ENCODE data around the gene TAF12.
"Not testable (repeated sequence)": the region's sequence is repeated elsewhere in the genome, so short reads cannot be mapped to it uniquely, and the experiment has no call there.

The TAF12 gene

DNA sequence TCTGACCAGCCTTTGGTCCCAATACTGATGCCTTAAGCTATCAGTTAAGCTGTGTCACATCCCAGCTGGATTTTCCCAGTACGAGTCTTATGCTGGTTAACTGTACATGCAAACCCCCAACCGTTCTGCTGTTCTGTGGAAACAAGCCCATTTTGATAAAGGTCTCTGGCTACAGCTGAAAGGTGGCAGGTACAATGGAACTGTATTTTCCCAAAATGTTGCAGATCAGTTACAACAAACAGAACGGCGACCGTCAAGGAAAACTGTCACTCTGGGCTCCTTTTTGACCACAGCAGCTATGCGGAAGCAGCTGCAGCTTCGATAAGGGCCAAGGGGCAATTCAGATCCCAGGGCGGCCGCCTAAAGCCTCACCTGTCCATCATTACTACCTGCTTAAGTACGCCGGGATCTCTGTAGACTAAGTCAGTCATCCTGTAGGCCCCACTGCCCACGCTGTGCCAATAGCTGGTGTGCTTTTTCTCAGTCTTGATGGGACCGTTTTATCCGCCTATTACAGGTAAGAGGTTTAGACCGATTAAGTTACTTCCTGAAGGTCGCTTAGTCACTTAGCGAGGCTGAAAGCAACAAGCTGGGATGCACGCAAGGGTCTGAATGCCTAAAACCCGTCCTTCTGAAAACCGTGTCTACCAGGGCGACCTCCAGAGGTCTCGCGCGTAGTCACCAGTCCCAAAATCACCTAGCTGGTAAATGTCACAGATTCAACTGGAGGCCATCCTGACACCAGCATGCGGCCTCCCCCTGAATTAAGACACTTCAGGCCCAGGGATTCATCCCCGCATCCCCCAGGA is 61.9 kb downstream of the TAF12 start:
- DNase-seq: peak; percentile 51 to 85 (median 71)

DNA sequence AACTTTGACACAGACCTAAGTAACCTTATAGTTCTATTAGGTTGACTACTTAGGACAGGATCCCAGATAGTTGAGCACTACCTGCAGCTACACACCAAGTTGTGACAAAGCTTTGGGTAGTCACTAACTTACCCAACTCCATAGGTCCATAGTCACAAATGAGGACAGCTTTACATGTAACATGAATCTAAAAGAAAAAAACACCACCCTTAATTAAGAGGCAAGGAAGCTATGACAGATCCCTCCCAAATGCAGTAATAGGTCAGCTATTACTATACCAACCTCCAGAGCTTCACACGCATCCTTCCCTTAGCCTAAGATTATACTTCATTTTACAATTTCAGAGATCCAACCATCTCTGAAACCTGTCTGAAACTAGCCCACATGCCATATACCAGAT is 63.5 kb downstream of the TAF12 start:
- no peak for DNase-seq

DNA sequence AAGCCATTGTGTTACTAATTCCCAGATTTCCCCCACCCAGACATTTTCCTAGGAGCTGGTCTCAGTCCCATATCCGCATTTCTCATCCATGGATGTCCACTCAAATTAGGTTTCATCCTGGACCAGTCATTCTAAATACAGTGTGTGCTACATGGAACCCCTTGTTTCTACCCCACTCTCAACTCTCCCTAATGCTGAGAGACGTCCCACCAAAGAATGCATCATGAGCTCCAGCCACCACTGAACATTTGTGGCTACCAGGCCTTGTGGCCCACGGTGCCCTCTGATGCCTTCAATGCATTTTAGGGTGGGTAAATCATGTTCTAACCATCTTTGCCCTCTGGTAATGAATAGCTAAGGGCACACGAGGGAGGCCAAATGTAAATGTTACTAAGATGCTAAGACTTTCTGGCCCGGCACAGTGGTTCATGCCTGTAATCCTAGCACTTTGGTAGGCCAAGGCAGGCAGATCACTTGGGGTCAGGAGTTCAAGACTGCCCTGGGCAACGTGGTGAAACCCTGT is 64.1 kb downstream of the TAF12 start:
- no peak for DNase-seq

- no peak for DNase-seq
Measured at GRCh38 chr1:28577738-28578536, 64.9 kb downstream of the TAF12 start.

DNA sequence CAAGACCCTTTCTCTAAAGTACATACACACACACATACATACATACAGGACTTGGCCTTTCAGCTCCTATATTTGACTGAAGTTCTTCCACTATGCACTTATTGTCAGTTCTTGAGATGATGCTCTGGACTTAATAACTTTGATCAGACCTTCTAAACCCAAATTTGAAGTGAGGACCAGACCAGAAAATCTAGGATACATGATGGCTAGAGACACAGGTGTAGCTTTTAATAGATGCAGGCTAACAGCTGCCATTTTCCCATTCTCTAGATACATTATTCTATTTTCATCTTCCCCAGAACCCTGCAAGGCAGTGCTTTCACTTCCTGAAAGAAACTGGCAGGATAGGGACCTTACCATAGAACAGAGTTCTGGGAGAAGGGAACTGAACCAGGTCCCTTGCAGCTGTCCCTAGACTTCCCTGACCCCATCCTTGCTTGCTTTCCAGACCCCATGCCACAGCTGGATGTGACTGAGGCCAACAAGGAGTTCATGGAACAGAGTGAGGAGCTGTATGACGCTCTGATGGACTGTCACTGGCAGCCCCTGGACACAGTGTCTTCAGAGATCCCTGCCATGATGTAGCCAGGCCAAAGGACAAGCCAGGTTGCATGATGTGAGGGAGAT is 65.7 kb downstream of the TAF12 start:
- DNase-seq: peak in 1 of 3 experiments; percentile 17

- DNase-seq: no peak
Measured at GRCh38 chr1:28573564-28573963, 69.3 kb downstream of the TAF12 start.

DNA sequence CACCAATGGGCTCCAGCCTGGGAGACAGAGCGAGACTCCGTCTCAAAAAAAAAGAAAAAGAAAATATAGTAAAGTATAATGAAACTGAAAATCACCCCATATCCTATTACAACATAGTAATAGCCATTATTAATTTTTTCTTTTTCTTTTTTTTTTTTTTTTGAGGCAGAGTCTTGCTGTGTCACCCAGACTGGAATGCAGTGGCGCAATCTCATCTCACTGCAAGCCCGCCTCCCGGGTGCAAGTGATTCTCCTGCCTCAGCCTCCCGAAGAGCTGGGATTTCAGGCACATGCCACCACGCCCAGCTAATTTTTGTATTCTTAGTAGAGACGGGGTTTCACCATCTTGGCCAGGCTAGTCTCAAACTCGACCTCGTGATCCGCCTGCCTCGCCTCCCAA is 70.0 kb downstream of the TAF12 start:
- DNase-seq: not testable (repeated sequence)

DNA sequence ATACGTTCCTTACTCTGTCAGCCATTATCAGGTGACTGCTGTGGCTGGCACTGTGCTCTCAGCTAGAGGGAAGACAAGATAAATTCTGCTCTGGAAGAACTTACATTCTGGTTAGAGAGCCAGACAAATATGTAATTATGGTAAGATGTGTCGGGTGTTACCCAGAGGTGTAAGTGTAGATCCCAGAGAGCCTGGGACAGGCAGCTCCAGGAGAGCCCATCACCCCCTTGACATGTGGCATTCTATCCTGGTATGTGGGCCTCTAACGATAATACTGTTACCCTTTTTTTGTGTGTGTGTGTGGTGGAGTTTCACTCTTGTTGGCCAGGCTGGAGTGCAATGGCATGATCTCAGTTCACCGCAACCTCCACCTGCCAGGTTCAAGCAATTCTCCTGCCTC is 71.0 kb downstream of the TAF12 start:
- no peak for DNase-seq

DNA sequence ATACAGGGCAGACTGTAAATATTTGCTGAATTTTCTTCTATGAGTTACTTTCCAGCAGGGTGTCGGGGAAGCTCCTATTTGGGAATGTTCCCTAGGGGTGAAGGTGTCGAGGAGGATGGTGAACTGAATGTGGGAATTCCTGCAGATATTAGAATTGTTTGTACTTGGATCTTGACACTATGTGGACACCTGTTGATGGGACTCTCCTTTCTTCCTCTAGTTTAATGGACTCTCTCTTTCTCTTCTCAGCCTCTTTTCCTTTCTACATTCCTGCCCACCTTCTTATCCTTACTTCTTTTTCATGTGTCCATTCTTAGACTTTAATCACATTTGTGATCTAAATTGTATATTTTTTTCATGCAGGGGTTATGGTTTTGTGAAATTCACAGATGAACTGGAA is 75.9 kb downstream of the TAF12 start:
- no peak for DNase-seq

- DNase-seq: no peak
Measured at GRCh38 chr1:28565726-28566125, 77.1 kb downstream of the TAF12 start.

GRCh38 chr1:28565040-28565439 is 77.8 kb downstream of the TAF12 start:
- DNase-seq: no peak

GRCh38 chr1:28564310-28564709 is 78.6 kb downstream of the TAF12 start:
- DNase-seq: no peak

DNA sequence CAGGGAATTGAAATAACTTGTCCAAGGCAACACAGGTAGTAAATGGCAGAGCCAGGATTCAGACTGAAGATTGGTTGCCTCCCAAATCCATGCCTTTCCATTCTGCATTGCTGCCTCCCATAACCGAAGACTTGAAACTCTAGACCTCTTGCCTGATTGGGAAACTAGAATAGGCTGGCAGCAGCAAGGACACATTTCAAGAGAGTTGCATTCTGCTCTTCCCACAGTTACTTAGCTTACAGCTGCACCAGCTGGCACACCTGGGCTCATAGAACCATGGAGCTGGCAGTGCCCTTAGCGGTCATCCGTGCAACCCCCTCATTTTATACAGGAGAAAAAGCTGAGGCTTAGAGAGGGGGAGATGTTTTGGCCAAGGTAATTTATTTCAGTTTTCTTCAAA is 82.0 kb downstream of the TAF12 start:
- DNase-seq: peak in 1 of 3 experiments; percentile 67

All from NCI-H1417 (cell line).